Measurements from ENCODE around the gene PIP5K1A.

DNA sequence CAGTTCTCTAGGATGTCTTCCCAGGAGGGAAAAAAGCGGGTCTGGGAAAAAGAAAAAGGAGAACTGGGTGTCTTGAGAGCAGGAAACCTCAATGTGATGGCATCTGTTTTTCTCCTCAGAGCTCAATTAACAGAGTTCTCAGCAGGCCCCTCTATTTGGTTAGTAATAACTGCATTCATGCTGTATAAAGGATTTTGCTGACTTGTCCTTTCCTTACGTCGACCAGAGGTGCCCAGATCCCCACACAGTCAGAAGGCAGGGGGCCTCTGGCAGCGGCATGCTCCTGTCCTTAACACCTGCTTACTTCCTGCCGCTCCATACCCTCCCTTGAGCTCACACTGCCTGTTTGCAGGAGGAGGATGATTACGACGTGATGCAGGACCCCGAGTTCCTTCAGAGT, 68.5 kb downstream of the PIP5K1A start:
- TF ChIP-seq GATA3 (IDR thresholded peaks at IDR 0.05; ENCODE audit: low read depth, low read length) (no peak), GATA2 (IDR thresholded peaks at IDR 0.05; ENCODE audit: low read depth, low read length) (no peak)
